A549 (cell line): ENCODE results near the gene PGAP1. TPM values are rescaled to one million over a fixed set of nuclear protein-coding genes. Genes with fewer than 3 reads are reported as not detected.

Source experiments
- ATAC-seq, 2 experiments: fragments of 200-7000 bp in 1 of 2; fragments of >200 bp in 1 of 2; cut with Nextera tagmentation in 1 of 2; cut with Tn5 transposase in 1 of 2; 3 replicates each; pipeline versions ENCODE4 v1.8.0 to v1.9.1; 2018 to 2020; ENCODE audit warnings: mild to moderate bottlenecking in 1 of 2, moderate library complexity in 1 of 2
- CTCF ChIA-PET: fragments of 300-600 bp; sonication (Branson Sonifier 250); formaldehyde crosslinking; extraction: SDS; loops from one replicate; lab custom pipeline; 2021; ENCODE audit warnings: antibody characterized with exemption, inconsistent platforms; lab: Yijun Ruan, JAX
- POLR2A ChIA-PET: fragments of 350-600 bp; formaldehyde crosslinking; extraction: SDS; loops from one replicate; lab custom pipeline; 2021; ENCODE audit warnings: antibody characterized with exemption, inconsistent platforms; lab: Yijun Ruan, JAX
- DNase-seq, 2 experiments: peaks; one replicate each; pipeline versions ENCODE4 v3.0.0 to v3.0.0-alpha.2; 2011 to 2016; ENCODE audit warnings: low read depth in 1 of 2, low spot score in 1 of 2
- FAIRE-seq: peaks from 2 replicates; lab custom pipeline; 2011; peaks lifted over from hg19 to GRCh38; lab: Jason Lieb, UNC
- H3K27ac ChIP-seq, 2 experiments: fragments of >200 bp; sonication (Bioruptor Twin); formaldehyde crosslinking; 3 replicates each; pipeline ENCODE4 v1.5.1; 2016 to 2017
- H3K4me1 ChIP-seq: fragments of >200 bp; sonication (Bioruptor Twin); formaldehyde crosslinking; 3 replicates; pipeline ENCODE4 v1.6.1; 2016
- H3K4me2 ChIP-seq: fragments of >200 bp; sonication (Bioruptor Twin); formaldehyde crosslinking; 3 replicates; pipeline ENCODE4 v1.6.1; 2016
- H3K4me3 ChIP-seq: fragments of >200 bp; sonication (Bioruptor Twin); formaldehyde crosslinking; 3 replicates; pipeline ENCODE4 v1.5.1; 2016
- H3K9me3 ChIP-seq: fragments of >200 bp; sonication (Bioruptor Twin); formaldehyde crosslinking; 3 replicates; pipeline ENCODE4 v1.6.1; 2016
- BHLHE40 ChIP-seq: IDR thresholded peaks from 2 replicates; pipeline ENCODE4 v1.6.1; 2012; ENCODE audit warnings: low read depth, low read length, inconsistent platforms
- CTCF ChIP-seq: fragments of >200 bp; sonication (Bioruptor Twin); formaldehyde crosslinking; IDR thresholded peaks from 3 replicates; pipeline ENCODE4 v1.5.1; 2016
- E2F6 ChIP-seq: IDR thresholded peaks from 2 replicates; pipeline ENCODE4 v1.6.1; 2012; ENCODE audit warnings: low read depth, borderline replicate concordance
- HEYL ChIP-seq: fragments of 250-450 bp; sonication (Bioruptor Pico); IDR thresholded peaks from 2 replicates; pipeline ENCODE4 v1.8.0; 2021; ENCODE audit warnings: mild to moderate bottlenecking, moderate library complexity
- JUN ChIP-seq, 2 experiments: fragments of >200 bp; sonication (Bioruptor Twin); formaldehyde crosslinking; IDR thresholded peaks; 2 replicates in 1 of 2; 3 replicates in 1 of 2; pipeline ENCODE4 v1.6.1; 2016 to 2017
- KDM5A ChIP-seq: fragments of 200-600 bp; sonication (generic); IDR thresholded peaks from 2 replicates; pipeline ENCODE4 v1.6.1; 2016; ENCODE audit warnings: antibody characterized with exemption, mild to moderate bottlenecking
- RAD21 ChIP-seq, 2 experiments: fragments of >200 bp in 1 of 2; sonication (Bioruptor Twin) in 1 of 2; formaldehyde crosslinking in 1 of 2; IDR thresholded peaks in 1 of 2; conservative IDR thresholded peaks in 1 of 2; 2 replicates in 1 of 2; 3 replicates in 1 of 2; pipeline ENCODE4 v1.6.1; 2012 to 2018; ENCODE audit warnings: inconsistent platforms in 1 of 2
- RARB ChIP-seq: fragments of 250-450 bp; sonication (Bioruptor Pico); IDR thresholded peaks from 2 replicates; pipeline ENCODE4 v1.8.0; 2021; ENCODE audit warnings: mild to moderate bottlenecking, moderate library complexity
- REST ChIP-seq: fragments of 200-600 bp; sonication (generic); IDR thresholded peaks from 2 replicates; pipeline ENCODE4 v1.6.1; 2016; ENCODE audit warnings: antibody characterized with exemption, mild to moderate bottlenecking, moderate library complexity
- TP53 ChIP-seq: fragments of 250-450 bp; sonication (Bioruptor Pico); IDR thresholded peaks from 2 replicates; pipeline ENCODE4 v1.5.0; 2021; ENCODE audit warnings: mild to moderate bottlenecking, moderate library complexity
- ZNF302 ChIP-seq: fragments of 250-450 bp; sonication (Bioruptor Pico); IDR thresholded peaks from 2 replicates; pipeline ENCODE4 v1.9.0; 2021; ENCODE audit warnings: inconsistent platforms, mild to moderate bottlenecking, moderate library complexity
- ZSCAN20 ChIP-seq: fragments of 250-450 bp; sonication (Bioruptor Pico); IDR thresholded peaks from 2 replicates; pipeline ENCODE4 v1.8.0; 2022; ENCODE audit warnings: mild to moderate bottlenecking, moderate library complexity
- WGBS: methylation state at CpG from one replicate; pipeline ENCODE4 v1.1.6; 2017; ENCODE audit errors: missing lambda C conversion rate; 5-methylcytosine and 5-hydroxymethylcytosine counted together
- polyA plus RNA-seq, 4 experiments: library from polyadenylated mRNA; depleted of rRNA in 3 of 4; stranded (reverse); fragments of >200 nt; fragmentation: RNase III in 1 of 4; extraction: RNeasy Plus Mini Kit Qiagen cat#74134 plus additional on column Dnase treatment in 1 of 4; gene quantifications; 2 replicates in 3 of 4; 3 replicates in 1 of 4; pipeline ENCODE4 v1.2.3, GENCODE V29; 2011 to 2017
- TF ChIP-seq, protein P1 (sequence below): fragments of >200 bp; sonication (Bioruptor Twin); formaldehyde crosslinking; IDR thresholded peaks from 3 replicates; pipeline ENCODE4 v1.6.1; 2016

Gene PGAP1
- polyA plus RNA-seq, 2 of the 4 experiments (the other 2 are of a cell fraction) = 3.5 to 9.3 TPM

DNA sequence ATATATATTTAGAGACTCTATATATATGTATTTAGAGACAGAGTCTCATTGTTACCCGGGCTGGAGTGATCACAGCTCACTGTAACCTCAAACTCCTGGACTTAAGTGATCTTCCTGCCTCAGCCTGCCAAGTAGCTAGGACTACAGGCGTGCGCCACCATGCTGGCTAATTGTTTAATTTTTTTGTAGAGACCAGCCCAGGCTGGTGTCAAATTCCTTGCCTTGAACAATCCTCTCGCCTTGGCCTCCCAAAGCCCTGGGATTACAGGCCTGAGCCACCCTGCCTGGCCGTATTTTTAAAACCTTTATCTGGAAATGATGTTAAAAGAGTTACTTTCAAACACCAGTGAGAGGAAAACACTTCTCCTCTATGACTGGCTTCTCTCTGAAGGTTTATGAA lies 30.9 kb upstream of the PGAP1 start:
- FAIRE-seq (no peak), ATAC-seq (no peak), DNase-seq (no peak)
- POLR2A ChIA-PET = no interaction called here
- Histone ChIP-seq H3K4me3 (no peak overlapping the region), H3K9me3 (no peaks in the 10 kb centered on the region), H3K27ac (no peak overlapping the region), H3K4me2 (no peak overlapping the region)
- CTCF ChIA-PET = interaction anchor here (0.7 kb wide), 1 partner anchor 28 kb away, joined by 3 read pairs; no protein-coding TSS in a partner anchor
- 72% methylated on average over 5 of the region's 5 CpGs for WGBS
- TF ChIP-seq HEYL (CRISPR knock-in tag) = no peak
- TF ChIP-seq, all 56 proteins: peak for 0
- H3K4me1 ChIP-seq = no peaks in the 10 kb centered on the region

DNA sequence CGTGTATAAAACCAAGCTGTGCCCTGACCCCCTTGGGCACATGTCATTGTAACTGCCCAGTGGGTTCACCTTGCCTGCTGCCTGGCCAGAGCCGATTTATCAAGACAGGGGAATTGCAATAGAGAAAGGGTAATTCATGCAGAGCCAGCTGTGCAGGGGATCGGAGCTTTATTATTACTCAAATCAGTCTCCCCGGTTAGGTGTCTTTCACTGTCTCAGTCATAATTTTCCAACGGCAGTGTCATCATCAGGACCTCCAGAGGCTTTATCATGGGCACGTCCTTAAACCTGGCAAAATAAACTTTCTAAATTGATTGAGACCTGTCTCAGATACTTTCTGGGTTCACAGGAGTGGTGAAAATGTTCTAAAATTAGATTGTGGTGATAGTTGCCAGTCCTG lies 29.6 kb upstream of the PGAP1 start:
- DNase-seq (no peak), FAIRE-seq (no peak), ATAC-seq (no peak)
- WGBS = 61% methylated on average over 6 of the region's 6 CpGs
- POLR2A ChIA-PET = interaction anchor here (0.5 kb wide), 1 partner anchor 496 kb away, joined by 3 read pairs; no protein-coding TSS in a partner anchor
- H3K4me3 ChIP-seq = no peak overlapping the region
- no peaks in the 10 kb centered on the region for H3K9me3 ChIP-seq
- H3K27ac ChIP-seq = no peak overlapping the region
- TF ChIP-seq, protein P1, sequence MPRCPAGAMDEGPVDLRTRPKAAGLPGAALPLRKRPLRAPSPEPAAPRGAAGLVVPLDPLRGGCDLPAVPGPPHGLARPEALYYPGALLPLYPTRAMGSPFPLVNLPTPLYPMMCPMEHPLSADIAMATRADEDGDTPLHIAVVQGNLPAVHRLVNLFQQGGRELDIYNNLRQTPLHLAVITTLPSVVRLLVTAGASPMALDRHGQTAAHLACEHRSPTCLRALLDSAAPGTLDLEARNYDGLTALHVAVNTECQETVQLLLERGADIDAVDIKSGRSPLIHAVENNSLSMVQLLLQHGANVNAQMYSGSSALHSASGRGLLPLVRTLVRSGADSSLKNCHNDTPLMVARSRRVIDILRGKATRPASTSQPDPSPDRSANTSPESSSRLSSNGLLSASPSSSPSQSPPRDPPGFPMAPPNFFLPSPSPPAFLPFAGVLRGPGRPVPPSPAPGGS = no peak
- no peak for TF ChIP-seq CTCF
- TF ChIP-seq BHLHE40 = no peak
- TF ChIP-seq KDM5A = no peak
- TF ChIP-seq ZNF302 (CRISPR knock-in tag) = no peak
- no peak for TF ChIP-seq REST
- no peak for TF ChIP-seq RARB
- TF ChIP-seq JUN (IDR thresholded peaks at IDR 0.05) = no peak
- TF ChIP-seq E2F6 = no peak
- TF ChIP-seq TP53 (CRISPR knock-in tag) = no peak
- TF ChIP-seq, all 56 proteins: peak for 0
- Histone ChIP-seq H3K4me2 (no peak overlapping the region), H3K4me1 (no peaks in the 10 kb centered on the region)
- CTCF ChIA-PET = interaction anchor here (1.0 kb wide), 1 partner anchor 21 kb away, joined by 4 read pairs; no protein-coding TSS in a partner anchor

GRCh38 chr2:196955036-196955435 lies 28.5 kb upstream of the PGAP1 start:
- DNase-seq (no peak), FAIRE-seq (no peak), ATAC-seq (no peak)
- Histone ChIP-seq H3K4me2 (no peak overlapping the region), H3K4me3 (no peak overlapping the region), H3K4me1 (no peaks in the 10 kb centered on the region), H3K27ac (no peak overlapping the region), H3K9me3 (no peaks in the 10 kb centered on the region)
- 21% methylated on average over 3 of the region's 3 CpGs for WGBS
- no peak for TF ChIP-seq ZSCAN20 (CRISPR knock-in tag)
- no peak for TF ChIP-seq RAD21 (conservative IDR thresholded peaks at IDR 0.05 in 1 of 2, IDR thresholded peaks at IDR 0.05 in 1 of 2)
- no peak for TF ChIP-seq E2F6
- POLR2A ChIA-PET = no interaction called here
- CTCF ChIA-PET = no interaction called here
